HL-60 (cell line): ENCODE measurements around the gene ALAD.
"Not testable (repeated sequence)": the region's sequence is repeated elsewhere in the genome, so short reads cannot be mapped to it uniquely, and the experiment has no call there.

Experiments
- DNase-seq, 2 experiments: peaks; one replicate each; pipeline ENCODE4 v3.0.0-alpha.2; 2010 to 2020; ENCODE audit warnings: low read depth in 1 of 2, low spot score in 1 of 2
- H3K27ac ChIP-seq: fragments of 250-450 bp; sonication (Bioruptor Pico); replicated peaks from 2 replicates; pipeline ENCODE4 v1.5.1; 2020; ENCODE audit warnings: mild to moderate bottlenecking, moderate library complexity
- H3K27me3 ChIP-seq: fragments of 250-450 bp; sonication (Bioruptor Pico); 2 replicates; pipeline ENCODE4 v1.5.1; 2021; ENCODE audit warnings: mild to moderate bottlenecking, moderate library complexity; ENCODE audit not compliant: insufficient read depth, poor library complexity, severe bottlenecking
- H3K4me3 ChIP-seq: replicated peaks from 2 replicates; pipeline ENCODE4 v1.5.1; 2011; ENCODE audit warnings: mild to moderate bottlenecking, control low read depth, low read length; ENCODE audit not compliant: insufficient read depth
- GABPA ChIP-seq: IDR thresholded peaks from 2 replicates; pipeline ENCODE4 v1.6.1; 2012; ENCODE audit warnings: low read depth
- POLR2AphosphoS5 ChIP-seq: IDR thresholded peaks from 2 replicates; pipeline ENCODE4 v1.6.1; 2012; ENCODE audit warnings: low read depth
- SPI1 ChIP-seq: IDR thresholded peaks from 2 replicates; pipeline ENCODE4 v1.6.1; 2012; ENCODE audit warnings: low read depth, mild to moderate bottlenecking, borderline replicate concordance
- TF ChIP-seq, protein P1 (sequence below): IDR thresholded peaks from 2 replicates; pipeline ENCODE4 v1.6.1; 2012; ENCODE audit warnings: low read depth; ENCODE audit not compliant: insufficient replicate concordance
- TF ChIP-seq, protein P2 (sequence below): IDR thresholded peaks from one replicate; pipeline ENCODE4 v1.5.1; 2011; ENCODE audit warnings: low read length, control low read depth, inconsistent platforms; ENCODE audit not compliant: insufficient read depth

Gene ALAD

DNA sequence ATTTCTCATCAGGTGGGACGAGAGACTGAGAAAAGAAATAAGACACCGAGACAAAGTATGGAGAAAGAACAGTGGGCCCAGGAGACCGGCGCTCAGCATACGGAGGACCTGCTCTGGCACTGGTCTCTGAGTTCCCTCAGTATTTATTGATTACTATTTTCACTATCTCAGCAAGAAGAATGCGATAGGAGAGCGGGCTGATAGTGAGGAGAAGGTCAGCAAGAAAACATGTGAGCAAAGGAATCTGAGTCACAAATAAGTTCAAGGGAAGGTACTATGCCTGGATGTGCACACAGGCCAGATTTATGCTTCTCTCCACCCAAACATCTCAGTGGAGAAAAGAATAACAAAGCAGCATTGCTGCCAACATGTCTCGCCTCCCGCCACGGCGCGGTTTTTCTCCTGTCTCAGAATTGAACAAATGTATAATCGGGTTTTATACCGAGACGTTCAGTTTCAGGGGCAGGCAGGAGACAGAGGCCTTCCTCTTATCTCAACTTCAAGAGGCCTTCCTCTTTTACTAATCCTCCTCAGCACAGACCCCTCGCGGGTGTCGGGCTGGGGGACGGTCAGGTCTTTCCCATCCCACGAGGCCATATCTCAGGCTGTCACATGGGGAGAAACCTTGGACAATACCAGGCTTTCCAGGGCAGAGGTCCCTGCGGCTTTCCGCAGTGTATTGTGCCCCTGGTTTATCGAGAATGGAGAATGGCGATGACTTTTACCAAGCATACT is 21.8 kb downstream of the ALAD start:
- not testable (repeated sequence) for H3K4me3 ChIP-seq, H3K27me3 ChIP-seq, H3K27ac ChIP-seq, DNase-seq
- TF ChIP-seq SPI1: peak; percentile 66; the same call in 1 of the 2 replicates

DNA sequence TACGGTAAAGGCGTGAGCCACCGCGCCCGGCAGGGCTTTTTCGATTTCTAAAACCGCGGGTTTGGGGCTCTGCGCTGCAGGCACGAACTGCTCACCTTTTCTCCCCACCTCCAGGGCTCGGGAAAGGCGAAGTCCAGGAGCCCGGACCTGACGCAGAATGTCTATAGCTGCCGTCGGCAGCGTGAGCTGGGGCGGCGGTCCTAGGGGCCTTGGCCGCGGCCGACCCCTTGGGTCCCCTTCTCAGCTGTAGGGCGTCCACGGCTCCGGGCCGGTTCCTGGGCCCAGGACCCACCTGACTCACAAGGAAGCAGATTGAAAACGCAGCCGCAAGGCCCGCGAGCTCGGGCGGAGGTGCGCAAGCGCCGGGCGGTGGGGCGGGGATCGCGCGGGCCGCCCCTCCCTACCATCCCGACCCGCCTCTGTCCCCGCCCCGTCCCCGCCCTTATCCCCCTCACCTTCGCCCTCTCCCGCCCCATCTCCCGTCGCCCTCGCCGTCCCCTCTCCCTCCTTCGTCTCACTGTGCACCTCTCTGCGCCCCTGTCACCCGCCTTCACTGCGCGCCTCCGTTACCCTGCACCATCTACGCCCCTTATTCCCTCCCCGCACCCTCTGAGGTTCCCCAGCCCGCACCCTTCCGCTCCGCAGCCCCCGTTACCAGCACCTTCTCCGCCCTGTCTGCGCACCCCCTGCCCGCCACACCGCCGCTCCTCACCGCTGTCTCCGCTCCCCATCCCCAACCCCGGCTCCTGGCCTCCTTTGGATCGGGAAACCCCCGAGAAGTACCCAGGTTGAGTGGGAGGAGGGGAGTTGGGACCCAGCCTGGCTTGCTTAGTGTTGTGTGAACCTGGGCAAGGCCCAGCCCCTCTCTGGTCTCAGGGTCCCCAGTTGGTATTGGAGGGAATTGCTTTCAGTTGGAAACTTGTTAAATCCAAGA is 24.2 kb downstream of the ALAD start, which contains the start of gene HDHD3:
HDHD3 (minus strand) TSS at position 353 of the 934 bp plus-strand sequence. CDS start 2,632 bp downstream, outside the sequence.
- Histone ChIP-seq H3K4me3 (peak within 1 kb of the TSS; percentile 72), H3K27me3 (no peaks in the 10 kb centered on the region), H3K27ac (peak within 1 kb of the TSS; percentile 51)
- peak; percentile 58 to 70 for DNase-seq
- peak; percentile 53; the same call in 1 of the 2 replicates for TF ChIP-seq POLR2AphosphoS5
- TF ChIP-seq, protein P1, sequence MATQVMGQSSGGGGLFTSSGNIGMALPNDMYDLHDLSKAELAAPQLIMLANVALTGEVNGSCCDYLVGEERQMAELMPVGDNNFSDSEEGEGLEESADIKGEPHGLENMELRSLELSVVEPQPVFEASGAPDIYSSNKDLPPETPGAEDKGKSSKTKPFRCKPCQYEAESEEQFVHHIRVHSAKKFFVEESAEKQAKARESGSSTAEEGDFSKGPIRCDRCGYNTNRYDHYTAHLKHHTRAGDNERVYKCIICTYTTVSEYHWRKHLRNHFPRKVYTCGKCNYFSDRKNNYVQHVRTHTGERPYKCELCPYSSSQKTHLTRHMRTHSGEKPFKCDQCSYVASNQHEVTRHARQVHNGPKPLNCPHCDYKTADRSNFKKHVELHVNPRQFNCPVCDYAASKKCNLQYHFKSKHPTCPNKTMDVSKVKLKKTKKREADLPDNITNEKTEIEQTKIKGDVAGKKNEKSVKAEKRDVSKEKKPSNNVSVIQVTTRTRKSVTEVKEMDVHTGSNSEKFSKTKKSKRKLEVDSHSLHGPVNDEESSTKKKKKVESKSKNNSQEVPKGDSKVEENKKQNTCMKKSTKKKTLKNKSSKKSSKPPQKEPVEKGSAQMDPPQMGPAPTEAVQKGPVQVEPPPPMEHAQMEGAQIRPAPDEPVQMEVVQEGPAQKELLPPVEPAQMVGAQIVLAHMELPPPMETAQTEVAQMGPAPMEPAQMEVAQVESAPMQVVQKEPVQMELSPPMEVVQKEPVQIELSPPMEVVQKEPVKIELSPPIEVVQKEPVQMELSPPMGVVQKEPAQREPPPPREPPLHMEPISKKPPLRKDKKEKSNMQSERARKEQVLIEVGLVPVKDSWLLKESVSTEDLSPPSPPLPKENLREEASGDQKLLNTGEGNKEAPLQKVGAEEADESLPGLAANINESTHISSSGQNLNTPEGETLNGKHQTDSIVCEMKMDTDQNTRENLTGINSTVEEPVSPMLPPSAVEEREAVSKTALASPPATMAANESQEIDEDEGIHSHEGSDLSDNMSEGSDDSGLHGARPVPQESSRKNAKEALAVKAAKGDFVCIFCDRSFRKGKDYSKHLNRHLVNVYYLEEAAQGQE: no peak
- TF ChIP-seq, protein P2, sequence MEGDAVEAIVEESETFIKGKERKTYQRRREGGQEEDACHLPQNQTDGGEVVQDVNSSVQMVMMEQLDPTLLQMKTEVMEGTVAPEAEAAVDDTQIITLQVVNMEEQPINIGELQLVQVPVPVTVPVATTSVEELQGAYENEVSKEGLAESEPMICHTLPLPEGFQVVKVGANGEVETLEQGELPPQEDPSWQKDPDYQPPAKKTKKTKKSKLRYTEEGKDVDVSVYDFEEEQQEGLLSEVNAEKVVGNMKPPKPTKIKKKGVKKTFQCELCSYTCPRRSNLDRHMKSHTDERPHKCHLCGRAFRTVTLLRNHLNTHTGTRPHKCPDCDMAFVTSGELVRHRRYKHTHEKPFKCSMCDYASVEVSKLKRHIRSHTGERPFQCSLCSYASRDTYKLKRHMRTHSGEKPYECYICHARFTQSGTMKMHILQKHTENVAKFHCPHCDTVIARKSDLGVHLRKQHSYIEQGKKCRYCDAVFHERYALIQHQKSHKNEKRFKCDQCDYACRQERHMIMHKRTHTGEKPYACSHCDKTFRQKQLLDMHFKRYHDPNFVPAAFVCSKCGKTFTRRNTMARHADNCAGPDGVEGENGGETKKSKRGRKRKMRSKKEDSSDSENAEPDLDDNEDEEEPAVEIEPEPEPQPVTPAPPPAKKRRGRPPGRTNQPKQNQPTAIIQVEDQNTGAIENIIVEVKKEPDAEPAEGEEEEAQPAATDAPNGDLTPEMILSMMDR: no peak

DNA sequence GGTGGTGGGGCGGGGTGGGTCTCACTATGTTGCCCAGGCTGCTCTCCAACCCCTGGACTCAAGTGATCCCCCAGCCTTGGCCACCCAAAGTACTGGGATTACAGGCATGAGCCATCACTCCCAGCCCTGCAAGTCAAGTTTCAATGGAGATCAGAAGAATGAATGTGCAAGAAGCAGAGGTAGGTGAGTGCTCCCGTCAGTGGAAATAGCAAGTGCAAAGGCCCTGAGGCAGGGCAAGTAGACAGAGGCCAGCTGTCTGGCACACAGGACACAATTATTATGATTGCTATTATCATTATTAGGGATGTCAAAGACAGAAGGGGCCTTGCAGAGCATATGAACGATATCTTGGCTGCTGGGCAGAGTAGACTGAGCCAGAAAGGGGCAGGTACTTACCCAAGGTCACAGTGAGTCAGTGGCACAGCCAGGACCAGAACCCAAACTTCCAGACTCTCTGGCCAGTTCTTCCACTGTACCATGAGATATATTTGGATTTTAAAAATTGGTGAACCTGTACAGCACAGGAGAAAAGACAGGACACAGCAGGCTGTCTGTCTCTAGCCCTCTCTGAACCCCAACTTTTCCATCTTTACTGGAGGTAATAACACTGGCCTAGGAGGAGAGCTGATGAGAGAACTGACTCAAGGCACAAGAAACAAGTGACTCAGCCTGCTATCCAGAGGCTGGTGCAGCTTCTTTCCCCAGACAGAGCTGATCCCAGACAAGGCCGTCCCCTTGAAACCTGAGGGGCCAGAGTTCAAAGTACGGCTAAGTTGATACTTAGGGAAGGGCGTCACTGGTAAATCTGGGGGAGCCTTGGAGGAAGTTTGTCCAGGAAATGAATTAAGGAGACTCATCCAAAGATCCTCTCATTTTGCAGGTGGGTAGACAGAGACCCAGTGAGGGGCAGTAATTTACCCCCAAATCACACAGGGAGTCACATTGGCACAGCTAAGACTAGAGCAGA is 25.7 kb downstream of the ALAD start:
- H3K4me3 ChIP-seq: no peak overlapping the region
- no peak for DNase-seq
- TF ChIP-seq, protein P2: no peak
- TF ChIP-seq SPI1 (no peak), GABPA (no peak)
- no peak overlapping the region for H3K27ac ChIP-seq
- H3K27me3 ChIP-seq: no peaks in the 10 kb centered on the region

DNA sequence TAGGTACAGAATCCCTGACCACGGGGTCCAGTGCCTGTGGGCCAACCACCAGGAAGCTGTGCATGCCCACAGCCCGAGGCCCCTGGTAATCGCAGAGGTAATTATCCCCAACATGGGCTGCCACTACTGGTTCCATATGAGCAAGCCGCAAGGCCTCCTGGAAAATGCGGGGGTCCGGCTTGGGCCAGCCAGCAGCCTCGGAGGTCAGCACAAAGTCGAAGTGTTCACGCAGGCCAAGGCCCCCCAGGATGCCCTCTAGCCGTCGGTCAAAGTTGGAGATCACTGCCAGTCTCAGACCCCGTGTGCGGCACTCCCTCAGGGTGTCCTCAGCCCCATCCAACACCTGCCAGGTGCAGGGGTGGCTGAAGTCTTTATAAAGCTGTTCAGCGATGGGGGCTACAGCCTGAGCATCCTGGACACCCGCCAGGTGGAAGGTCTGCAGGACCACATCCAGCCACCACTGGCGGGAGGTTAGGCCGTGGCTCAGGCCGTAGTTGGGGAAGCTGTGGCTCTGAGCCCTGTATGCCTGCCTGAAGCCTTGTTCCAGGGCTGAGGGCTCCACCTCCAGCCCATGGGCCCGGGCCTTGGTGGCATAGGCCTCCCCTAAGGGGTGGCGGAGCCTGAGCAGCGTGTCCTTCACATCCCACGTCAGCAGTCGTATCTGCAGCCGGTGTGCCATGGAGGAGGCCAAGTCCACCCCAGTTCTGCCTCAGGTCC is 27.2 kb downstream of the ALAD start:
- Histone ChIP-seq H3K27me3 (no peaks in the 10 kb centered on the region), H3K27ac (no peak overlapping the region), H3K4me3 (no peak overlapping the region)
- DNase-seq: no peak
- TF ChIP-seq GABPA (no peak), POLR2AphosphoS5 (no peak)
- TF ChIP-seq, protein P1: no peak
